GM13977 (cell line): ENCODE measurements around the gene TRIM24.
"Not testable (repeated sequence)": the region's sequence is repeated elsewhere in the genome, so short reads cannot be mapped to it uniquely, and the experiment has no call there.

Source experiments
- DNase-seq: peaks from one replicate; pipeline ENCODE4 v3.0.0; 2012; ENCODE audit warnings: low spot score
- in situ Hi-C: fragments of 300-500 bp; cut with MboI; formaldehyde crosslinking; loops from one replicate; pipeline ENCODE4 v1.12.0; 2022; ENCODE audit warnings: low sequenced_read_pairs, low pct_unique_long_range_greater_than_20kb, mixed read lengths, inconsistent platforms; ENCODE audit not compliant: unreplicated experiment
- TF ChIP-seq, protein P1 (sequence below): IDR thresholded peaks from 2 replicates; pipeline ENCODE4 v1.5.1; 2012; ENCODE audit warnings: mild to moderate bottlenecking, control low read depth; ENCODE audit not compliant: insufficient read depth; ENCODE audit errors: extremely low read depth, missing control alignments

The TRIM24 gene

DNA sequence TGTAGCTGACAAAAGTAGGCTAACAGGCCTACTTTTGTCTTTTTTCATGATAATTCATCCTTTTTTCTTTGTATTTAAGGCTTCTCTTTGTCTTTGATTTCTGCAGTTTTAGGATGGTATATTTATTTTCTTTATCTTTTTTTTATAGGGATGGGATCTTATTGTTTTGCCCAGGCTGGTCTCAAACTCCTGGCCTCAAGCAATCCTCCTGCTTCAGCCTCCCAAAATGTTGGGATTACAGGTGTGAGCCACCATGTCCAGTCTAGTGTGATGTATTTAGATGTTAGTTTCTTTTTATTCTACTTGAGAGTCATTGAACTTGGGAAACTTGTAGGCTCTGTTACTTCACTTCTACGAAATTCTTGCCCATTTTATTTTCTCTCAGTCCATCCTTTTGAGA lies 35.4 kb downstream of the TRIM24 start:
- TF ChIP-seq, protein P1, sequence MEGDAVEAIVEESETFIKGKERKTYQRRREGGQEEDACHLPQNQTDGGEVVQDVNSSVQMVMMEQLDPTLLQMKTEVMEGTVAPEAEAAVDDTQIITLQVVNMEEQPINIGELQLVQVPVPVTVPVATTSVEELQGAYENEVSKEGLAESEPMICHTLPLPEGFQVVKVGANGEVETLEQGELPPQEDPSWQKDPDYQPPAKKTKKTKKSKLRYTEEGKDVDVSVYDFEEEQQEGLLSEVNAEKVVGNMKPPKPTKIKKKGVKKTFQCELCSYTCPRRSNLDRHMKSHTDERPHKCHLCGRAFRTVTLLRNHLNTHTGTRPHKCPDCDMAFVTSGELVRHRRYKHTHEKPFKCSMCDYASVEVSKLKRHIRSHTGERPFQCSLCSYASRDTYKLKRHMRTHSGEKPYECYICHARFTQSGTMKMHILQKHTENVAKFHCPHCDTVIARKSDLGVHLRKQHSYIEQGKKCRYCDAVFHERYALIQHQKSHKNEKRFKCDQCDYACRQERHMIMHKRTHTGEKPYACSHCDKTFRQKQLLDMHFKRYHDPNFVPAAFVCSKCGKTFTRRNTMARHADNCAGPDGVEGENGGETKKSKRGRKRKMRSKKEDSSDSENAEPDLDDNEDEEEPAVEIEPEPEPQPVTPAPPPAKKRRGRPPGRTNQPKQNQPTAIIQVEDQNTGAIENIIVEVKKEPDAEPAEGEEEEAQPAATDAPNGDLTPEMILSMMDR: no peak
- in situ Hi-C loops: no loop called here
- no peak for DNase-seq

DNA sequence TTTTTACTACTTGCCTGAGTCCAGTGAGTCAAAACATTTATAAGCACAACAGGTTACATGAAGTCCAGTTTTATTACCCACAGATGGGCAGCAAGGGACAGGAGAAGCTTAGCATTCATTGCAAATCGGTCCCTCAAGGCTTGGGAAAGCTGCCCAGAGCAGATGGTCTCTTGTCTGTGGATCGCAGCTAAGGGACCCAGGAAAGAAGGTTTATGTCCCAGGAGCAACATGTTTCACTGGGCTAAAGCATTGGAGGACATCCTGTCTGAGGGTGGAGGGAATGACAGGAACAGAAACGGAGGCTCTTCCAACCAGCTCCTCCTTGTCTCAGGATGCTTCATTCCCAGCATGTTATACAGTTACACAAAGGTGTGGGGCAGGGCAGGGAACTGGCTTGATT lies 39.3 kb downstream of the TRIM24 start:
- TF ChIP-seq, protein P1: no peak
- in situ Hi-C loops: no loop called here
- DNase-seq: no peak

DNA sequence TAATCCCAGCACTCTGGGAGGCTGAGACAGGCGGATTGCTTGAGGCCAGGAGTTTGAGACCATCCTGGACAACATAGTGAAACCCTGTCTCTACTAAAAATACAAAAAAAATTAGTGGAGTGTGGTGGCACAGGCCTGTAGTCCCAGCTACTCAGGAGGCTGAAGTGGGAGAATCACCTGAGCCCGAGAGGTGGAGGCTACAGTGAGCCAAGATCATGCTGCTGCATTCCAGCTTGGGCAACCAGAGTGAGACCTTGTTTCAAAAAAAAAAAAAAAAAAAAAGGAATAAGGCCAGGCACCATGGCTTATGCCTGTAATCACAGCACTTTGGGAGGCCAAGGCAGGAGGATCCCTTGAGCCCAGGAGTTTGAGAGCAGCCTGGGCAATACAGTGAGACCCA lies 40.2 kb downstream of the TRIM24 start:
- DNase-seq, in situ Hi-C loops: not testable (repeated sequence)

DNA sequence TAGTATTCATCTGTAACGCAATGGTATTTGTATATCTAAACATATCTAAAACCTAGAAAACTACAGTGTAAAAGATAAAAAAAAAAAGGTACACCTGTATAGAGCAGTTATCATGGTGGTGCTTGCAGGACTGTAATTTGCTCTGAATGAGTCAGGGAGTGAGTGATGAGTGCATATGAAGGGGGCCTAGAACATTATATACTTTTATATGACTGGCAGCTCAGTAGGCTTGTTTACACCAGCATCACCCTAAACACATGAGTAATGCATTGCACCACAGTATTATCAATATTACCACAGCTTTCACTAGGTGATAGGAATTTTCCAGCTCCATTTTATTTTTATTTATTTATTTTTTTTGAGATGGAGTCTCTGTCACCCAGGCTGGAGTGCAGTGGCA lies 40.8 kb downstream of the TRIM24 start:
- in situ Hi-C loops: no loop called here
- TF ChIP-seq, protein P1: no peak
- no peak for DNase-seq

DNA sequence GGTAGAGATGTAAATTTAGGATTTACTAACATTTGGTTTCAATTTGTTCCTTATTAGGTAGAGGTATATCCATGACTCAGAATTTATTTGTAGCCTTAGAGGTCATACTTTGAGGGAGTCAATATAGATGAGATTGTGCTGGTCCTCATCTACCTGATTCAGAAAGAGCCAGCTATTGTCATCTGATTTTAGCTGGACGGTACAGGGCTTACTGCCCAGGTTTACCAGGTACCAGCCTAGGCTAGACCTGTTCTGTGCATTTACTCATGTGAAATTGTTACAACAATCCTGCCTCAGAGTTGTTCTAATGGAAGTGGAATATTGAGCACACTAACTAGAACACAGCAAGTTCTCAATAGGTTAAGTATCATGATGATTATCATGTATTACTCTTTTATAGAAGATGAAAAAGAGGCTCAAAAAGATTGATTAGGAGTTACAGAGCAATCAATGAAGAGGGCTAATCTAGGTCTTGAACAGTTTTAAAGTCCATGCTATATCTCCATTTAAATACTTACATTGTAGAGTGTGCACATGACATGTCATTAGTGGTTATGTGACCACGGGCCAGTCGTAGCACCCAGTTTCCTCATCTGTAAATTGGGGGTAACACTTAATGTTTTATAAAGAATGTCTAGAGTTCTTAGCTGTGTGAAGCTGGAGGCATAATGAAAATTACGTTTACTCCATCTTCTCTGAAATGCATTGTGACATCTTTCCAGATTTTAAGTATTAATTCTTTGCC lies 42.1 kb downstream of the TRIM24 start:
- TF ChIP-seq, protein P1: no peak
- in situ Hi-C loops: no loop called here
- DNase-seq: no peak

DNA sequence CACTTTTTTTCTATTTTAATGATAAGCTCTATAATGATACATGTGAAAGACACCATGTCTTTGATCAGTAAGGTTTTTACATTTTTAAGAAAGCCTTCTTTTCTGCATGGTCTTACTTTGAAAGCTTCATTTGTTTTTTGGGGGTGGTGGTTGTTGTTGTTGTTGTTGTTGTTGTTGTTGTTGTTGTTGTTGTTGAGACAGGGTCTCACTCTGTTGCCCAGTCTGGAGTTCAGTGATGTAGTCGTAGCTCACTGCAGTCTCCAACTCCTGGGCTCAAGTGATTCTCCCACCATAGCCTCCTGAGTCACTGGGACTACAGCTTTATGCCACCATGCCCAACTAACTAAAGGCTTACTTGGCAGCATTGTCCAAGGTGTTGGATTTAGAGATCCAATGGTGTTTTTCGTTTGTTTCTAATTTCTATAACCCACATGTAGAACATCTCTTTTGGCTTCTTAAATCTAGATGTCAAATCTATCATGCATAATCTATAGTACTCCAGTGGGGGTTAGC lies 45.4 kb downstream of the TRIM24 start:
- DNase-seq: no peak
- TF ChIP-seq, protein P1: no peak
- in situ Hi-C loops: no loop called here

DNA sequence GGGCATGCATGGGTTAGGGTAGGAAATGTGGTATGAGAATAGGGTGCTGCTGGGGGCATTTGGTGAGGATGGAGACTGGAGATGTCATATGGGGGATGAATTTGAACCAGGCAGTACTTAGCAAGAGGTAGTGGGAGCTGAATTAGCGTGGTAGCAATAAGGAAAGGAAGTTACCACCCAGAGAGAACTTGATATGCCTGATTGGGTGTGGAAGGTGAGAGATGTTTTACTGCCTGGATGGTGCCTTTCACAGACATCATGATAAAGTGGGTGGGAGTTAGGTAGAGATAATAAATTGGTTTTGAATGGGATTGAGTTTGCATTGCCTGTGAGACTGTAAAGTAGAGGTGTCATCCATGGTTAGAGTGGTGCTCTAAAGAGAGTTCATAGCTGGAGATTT lies 46.7 kb downstream of the TRIM24 start:
- in situ Hi-C loops: no loop called here
- TF ChIP-seq, protein P1: no peak
- no peak for DNase-seq
